Kidney epithelial cell (primary cell): ENCODE results near the gene NCMAP. TPM values are rescaled to one million over a fixed set of nuclear protein-coding genes. Genes with fewer than 3 reads are reported as not detected.

Experiments
- DNase-seq: peaks from one replicate; pipeline ENCODE4 v3.0.0-alpha.2; 2010; ENCODE audit warnings: low read depth
- H3K27me3 ChIP-seq: 2 replicates; pipeline ENCODE4 v1.6.0; 2011; ENCODE audit warnings: low read length; ENCODE audit not compliant: control insufficient read depth, insufficient read depth
- H3K36me3 ChIP-seq: 2 replicates; pipeline ENCODE4 v1.5.1; 2011; ENCODE audit warnings: low read length; ENCODE audit not compliant: control insufficient read depth, insufficient read depth
- H3K4me3 ChIP-seq: 2 replicates; pipeline ENCODE4 v1.5.1; 2011; ENCODE audit warnings: low read depth, mild to moderate bottlenecking, control low read depth, low read length
- total RNA-seq: library from RNA; depleted of rRNA; stranded (reverse); fragments of >200 nt; gene quantifications from 2 replicates; pipeline ENCODE4 v1.2.3, GENCODE V29; 2015
- TF ChIP-seq, protein P1 (sequence below): IDR thresholded peaks from 2 replicates; pipeline ENCODE4 v1.5.1; 2011; ENCODE audit warnings: mild to moderate bottlenecking, moderate library complexity, low read length, control low read depth, inconsistent platforms; ENCODE audit not compliant: insufficient read depth, poor library complexity, severe bottlenecking

The NCMAP gene
- total RNA-seq, 1 donor from 2014 or later, result 1.5 TPM

DNA sequence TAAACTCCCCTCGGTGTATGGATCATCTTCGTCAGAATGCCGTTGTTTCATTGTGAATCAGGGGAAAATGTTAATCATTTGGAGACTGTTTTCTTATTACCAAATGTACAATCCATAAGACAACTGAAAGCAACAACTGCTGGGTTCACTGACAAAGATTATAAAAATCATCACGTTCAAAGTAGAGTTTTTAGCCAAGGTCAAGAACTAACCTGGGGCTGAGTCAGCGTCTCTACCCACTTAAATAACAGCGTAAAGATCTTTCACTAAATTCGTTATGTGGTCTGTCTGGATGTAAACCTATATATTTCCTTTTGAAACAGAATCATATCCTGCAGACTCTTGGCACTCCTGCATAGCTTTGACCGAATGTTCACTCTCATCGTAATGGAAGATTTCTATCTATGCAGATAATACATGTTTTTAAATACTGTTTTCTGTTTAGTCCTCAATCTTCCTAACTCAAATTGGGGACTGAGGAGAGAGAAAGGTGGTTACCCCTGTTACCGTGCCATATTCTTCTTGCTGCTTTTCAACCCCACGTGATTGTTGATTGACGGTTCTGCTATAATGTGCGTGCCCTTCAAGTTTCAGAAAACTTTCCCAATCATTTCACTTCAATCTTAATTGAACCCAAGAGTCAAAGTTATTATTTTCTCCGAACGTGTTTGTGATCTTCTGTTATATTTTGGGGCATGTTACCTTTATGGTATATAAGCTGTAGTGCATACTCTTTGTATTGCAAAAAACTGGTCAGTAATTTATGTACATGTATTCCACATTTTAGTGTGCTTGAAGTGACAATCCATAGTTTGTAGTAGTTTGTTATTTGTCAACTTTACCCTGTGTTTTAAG is 15.6 kb upstream of the NCMAP start:
- TF ChIP-seq, protein P1, sequence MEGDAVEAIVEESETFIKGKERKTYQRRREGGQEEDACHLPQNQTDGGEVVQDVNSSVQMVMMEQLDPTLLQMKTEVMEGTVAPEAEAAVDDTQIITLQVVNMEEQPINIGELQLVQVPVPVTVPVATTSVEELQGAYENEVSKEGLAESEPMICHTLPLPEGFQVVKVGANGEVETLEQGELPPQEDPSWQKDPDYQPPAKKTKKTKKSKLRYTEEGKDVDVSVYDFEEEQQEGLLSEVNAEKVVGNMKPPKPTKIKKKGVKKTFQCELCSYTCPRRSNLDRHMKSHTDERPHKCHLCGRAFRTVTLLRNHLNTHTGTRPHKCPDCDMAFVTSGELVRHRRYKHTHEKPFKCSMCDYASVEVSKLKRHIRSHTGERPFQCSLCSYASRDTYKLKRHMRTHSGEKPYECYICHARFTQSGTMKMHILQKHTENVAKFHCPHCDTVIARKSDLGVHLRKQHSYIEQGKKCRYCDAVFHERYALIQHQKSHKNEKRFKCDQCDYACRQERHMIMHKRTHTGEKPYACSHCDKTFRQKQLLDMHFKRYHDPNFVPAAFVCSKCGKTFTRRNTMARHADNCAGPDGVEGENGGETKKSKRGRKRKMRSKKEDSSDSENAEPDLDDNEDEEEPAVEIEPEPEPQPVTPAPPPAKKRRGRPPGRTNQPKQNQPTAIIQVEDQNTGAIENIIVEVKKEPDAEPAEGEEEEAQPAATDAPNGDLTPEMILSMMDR, result no peak
- Histone ChIP-seq H3K4me3 (no peak overlapping the region), H3K27me3 (no peaks in the 10 kb centered on the region), H3K36me3 (no peaks in the 10 kb centered on the region)
- DNase-seq, result no peak

DNA sequence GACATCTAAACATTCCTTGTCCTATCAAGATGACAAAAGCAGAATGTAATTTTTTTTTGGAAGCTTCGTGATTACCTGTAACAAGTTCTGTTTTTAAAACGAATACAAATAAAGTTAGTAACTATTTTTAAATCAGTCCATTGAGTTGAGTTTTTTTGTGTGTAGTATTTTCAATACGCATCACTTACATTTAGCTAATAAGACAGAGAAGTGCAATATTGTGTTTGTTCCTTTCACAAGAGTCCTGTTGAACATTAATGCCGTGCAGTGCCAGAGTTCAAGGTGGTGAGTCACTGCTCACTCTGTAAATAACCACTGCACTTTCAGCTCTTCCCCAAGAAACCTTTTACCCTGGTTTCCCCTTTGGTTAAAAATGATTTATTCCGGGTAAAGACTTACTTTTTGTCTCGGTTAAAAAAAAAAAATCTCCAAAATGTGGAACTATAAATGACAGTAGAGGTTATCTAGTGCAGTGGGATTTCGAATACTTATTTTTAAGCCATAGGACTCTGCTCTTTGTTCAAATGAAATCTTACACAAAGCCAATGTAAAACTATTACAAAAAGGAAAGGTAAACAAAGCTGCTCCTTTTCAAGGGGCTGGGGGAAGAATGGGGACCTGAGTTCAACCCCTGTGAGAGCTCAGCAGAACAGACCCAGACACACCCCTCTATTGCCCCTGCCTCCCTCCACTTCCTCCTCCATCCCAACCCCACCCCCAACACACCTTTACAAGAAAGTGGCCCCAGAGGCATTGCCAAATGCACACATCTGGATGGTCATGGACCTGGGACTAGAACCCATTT is 14.8 kb upstream of the NCMAP start:
- Histone ChIP-seq H3K27me3 (no peaks in the 10 kb centered on the region), H3K4me3 (no peak overlapping the region), H3K36me3 (no peaks in the 10 kb centered on the region)
- peak; percentile 67 for DNase-seq
- TF ChIP-seq, protein P1, result no peak

DNA sequence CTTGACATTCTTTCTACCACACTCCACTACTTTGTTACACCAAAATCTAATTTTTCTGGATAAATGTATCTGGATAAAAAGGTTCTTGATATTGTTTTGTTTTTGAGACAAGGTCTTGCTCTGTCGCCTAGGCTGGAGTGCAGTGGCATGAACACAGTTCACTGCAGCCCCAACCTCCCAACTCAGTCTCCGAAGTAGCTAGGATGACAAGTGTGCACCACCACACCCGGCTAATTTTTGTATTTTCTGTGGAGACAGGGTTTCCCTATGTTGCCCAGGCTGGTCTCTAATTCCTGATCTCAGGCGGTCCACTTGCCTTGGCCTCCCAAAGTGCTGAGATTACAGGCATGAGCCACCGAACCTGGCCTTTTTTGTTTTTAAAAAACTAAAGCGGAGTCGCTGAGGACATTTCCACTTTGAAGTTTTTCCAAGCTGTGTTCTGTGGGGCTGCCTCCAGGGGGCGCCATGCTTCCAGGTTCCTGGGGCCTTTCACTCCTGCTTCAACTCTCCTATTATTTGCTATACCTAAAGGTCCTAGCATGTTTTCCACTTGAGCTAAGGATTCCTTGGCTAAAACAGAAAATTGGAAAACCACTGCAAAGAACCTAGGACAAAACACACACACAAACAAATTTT is 14.1 kb upstream of the NCMAP start:
- Histone ChIP-seq H3K4me3 (no peak overlapping the region), H3K27me3 (no peaks in the 10 kb centered on the region), H3K36me3 (no peaks in the 10 kb centered on the region)
- TF ChIP-seq, protein P1, result peak; percentile 88
- DNase-seq, result no peak

DNA sequence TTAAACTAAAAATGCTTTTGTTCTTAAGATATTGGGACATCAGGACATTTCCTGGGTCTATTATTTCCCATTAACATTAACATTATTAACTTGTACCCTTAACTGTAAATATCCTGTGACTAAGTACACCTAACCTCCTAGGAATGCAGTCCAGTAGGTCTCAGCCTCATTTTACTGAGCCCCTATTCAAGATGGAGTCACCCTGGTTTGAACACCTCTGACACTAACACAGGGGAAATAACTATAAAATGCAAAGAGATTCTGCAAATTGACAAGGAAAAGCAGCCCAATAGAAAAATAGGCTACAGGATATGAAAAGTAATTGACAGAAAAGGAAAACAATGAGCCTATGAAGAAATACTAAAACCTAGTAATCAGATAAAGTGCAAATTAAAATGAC is 11.6 kb upstream of the NCMAP start:
- DNase-seq, result peak; percentile 35
- Histone ChIP-seq H3K4me3 (no peak overlapping the region), H3K36me3 (no peaks in the 10 kb centered on the region), H3K27me3 (no peaks in the 10 kb centered on the region)
- TF ChIP-seq, protein P1, result no peak

DNA sequence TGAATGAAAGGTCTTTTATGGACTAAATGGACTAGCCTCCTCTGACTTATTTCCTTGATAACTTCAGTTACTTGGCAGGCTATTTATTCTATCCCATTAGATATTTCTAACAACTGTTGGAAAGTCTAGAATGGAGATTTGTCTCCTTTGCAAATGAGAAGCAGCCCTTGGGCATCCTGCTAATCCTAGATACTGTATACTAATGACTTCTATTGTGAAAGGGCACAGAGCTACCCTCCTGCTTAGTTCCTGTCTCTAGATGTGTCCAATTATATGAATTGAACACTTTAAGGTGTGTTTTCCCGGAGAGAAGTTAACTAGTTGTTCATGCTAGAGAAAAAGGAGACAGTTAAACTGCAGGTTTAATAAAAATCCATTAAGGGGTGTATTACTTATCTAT is 10.2 kb upstream of the NCMAP start:
- DNase-seq, result no peak
- TF ChIP-seq, protein P1, result no peak
- H3K27me3 ChIP-seq, result no peaks in the 10 kb centered on the region
- H3K36me3 ChIP-seq, result no peaks in the 10 kb centered on the region
- H3K4me3 ChIP-seq, result no peak overlapping the region
